ENCODE data around the gene NGLY1.

The NGLY1 gene

DNA sequence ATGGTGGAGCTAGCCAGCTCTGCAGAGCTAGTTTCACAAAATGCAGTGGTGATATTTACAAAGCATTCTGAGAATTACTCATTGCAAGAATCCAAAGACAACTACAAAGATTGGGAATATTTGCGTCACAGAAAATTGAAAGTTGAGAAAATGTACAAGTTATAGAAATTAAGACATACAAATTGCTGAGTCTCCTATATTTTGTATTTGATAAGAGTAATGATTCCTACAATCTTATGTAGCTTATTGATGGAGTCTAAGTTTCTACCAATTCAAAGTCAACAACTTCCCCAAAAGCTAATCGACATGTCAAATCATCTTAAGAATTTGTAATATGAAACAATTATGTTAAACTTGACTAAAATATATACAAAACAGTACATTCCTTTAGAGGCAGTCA lies 72.2 kb downstream of the NGLY1 start:
- DNase-seq (ENCODE audit: low spot score in 2 of 2) (no peak), ATAC-seq (ENCODE audit: low read depth) (no peak)
- Mint-ChIP-seq H3K27me3 (peaks cover 6% of the 10 kb centered on the region), H3K9me3 (peaks cover 2% of the 10 kb centered on the region), H3K4me1 (no peaks in the 10 kb centered on the region), H3K4me3 (no peak overlapping the region), H3K36me3 (no peaks in the 10 kb centered on the region), H3K27ac (no peak overlapping the region)

DNA sequence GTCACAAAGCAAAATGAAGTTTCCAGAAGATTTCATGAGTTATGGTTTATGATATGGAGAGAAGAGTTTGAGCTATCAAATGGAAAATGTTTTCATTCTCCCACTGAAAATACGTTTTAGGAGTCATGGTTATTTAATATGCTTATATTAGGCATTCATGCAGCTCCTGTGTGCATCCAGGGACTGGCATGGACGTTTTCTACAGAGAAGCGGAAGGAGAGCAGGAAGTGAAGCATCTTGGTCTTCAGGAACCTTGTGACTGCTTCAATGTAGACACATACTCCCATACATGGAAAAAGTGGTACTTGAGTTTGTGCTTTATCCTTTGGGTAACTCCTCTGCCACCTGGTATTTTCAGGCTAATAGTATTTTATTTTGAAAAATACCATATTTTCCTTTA lies 75.2 kb downstream of the NGLY1 start:
- no peaks in the 10 kb centered on the region for H3K36me3 Mint-ChIP-seq
- no peak overlapping the region for H3K27ac Mint-ChIP-seq
- peaks cover 2% of the 10 kb centered on the region for H3K9me3 Mint-ChIP-seq
- no peaks in the 10 kb centered on the region for H3K4me1 Mint-ChIP-seq
- ATAC-seq (ENCODE audit: low read depth) = no peak
- no peak for DNase-seq (ENCODE audit: low spot score in 2 of 2)
- peaks cover 11% of the 10 kb centered on the region for H3K27me3 Mint-ChIP-seq
- no peak overlapping the region for H3K4me3 Mint-ChIP-seq

DNA sequence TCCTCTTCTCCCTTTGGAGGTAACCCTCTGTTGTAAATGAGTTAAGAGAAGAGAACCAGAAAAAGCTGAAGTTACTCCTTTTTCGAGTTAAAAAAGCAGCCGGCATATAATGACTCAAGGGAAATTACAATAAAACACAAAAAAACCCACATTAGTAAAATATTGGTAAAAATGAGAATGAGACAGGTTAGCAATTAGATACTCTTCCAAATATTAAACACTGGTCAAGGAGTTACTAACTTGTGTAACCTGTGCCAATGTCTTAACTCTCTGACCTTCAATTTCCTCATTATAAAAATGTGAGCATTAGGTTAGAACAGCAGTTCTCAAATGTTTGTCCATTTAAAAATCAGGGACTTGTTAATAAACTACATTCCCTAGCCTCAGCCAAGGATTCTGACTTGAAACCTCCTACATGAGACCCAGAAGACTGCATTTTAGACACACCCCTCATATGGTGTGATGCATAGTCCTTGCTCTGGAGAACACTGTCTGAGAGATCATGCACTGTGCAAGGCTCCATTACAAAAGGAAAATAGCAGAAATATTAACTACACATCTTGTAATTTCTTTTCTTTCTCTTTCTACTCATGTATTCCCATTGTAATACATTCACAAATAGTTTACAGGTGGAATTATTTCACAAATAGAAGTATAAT lies 75.8 kb downstream of the NGLY1 start:
- Mint-ChIP-seq H3K36me3 (no peaks in the 10 kb centered on the region), H3K27ac (no peak overlapping the region), H3K27me3 (peaks cover 14% of the 10 kb centered on the region), H3K4me1 (no peaks in the 10 kb centered on the region), H3K9me3 (peaks cover 2% of the 10 kb centered on the region), H3K4me3 (no peak overlapping the region)
- ATAC-seq (ENCODE audit: low read depth) (no peak), DNase-seq (ENCODE audit: low spot score in 2 of 2) (no peak)

DNA sequence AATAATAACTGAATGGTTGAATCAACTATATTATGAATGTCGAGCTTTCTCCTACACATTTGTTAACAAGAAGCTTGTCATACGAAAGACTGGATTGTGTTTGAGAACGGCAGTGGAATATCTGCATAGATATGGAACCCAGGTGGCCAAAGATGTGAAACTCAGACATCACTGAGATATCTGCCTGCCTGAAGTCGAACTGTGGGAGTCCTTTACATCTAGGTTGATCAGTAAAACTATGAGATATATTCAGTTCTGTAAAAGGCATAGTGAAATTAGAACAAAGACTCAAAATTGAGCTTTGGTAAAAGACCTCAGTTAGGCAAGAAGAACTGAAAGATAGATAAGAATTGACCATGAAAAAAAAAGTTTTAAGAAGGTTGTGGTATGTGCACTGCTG lies 77.0 kb downstream of the NGLY1 start:
- no peaks in the 10 kb centered on the region for H3K4me1 Mint-ChIP-seq
- no peak overlapping the region for H3K27ac Mint-ChIP-seq
- H3K36me3 Mint-ChIP-seq = no peaks in the 10 kb centered on the region
- no peak overlapping the region for H3K4me3 Mint-ChIP-seq
- H3K9me3 Mint-ChIP-seq = no peaks in the 10 kb centered on the region
- ATAC-seq (ENCODE audit: low read depth) = no peak
- DNase-seq (ENCODE audit: low spot score in 2 of 2) = no peak
- peaks cover 13% of the 10 kb centered on the region for H3K27me3 Mint-ChIP-seq

DNA sequence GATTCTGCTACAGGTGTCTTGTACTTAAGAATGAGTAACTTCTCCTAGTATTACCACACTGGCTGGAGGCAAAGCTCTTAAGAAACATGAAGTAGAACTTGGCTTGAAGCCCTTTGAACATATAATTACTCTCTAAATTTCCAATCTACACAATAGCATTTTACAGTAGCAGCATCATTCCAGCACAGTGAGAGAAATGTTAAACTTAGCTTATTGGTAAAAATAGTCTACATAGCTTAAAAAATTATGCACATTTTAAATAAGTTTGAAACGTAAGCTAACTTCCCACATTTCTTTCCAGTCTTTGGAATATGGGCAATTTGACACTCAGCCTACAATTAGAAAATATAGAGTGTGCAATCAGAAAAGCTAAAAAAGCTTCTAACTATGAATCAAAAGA lies 85.7 kb downstream of the NGLY1 start:
- ATAC-seq (ENCODE audit: low read depth) (no peak), DNase-seq (ENCODE audit: low spot score in 2 of 2) (no peak)
- Mint-ChIP-seq H3K36me3 (no peaks in the 10 kb centered on the region), H3K9me3 (no peaks in the 10 kb centered on the region), H3K4me3 (no peak overlapping the region), H3K4me1 (no peaks in the 10 kb centered on the region), H3K27ac (no peak overlapping the region), H3K27me3 (peaks cover 1% of the 10 kb centered on the region)

DNA sequence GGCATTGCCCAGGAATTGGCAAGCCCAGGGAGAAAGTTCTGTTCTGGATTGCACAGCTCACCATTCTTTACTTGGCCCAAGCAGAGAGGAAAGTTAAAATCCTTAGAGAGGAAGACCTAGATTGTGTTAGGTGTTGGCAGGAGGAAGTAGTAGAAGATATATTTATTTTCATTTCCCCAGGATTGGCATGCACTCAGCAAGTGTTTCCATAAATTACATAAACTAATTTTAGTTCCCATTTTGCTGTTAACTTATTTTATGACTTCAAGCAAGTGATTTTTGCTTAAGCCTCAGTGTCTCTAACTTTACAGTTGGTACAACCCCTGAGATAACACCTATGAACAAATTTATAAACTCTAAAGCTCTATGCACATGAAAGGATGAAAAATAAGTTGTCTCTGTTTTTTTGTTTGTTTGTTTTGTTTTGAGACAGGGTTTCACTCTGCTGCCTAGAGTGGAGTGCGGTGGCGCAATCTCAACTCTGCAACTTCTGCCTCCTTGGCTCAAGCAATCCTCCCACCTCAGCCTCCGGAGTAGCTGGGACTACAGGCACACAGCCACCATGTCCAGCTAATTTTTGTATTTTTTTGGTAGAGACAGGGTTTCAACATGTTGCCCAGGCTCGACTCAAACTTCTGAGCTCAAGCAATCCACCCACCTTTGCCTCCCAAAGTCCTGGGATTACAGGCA lies 87.4 kb downstream of the NGLY1 start:
- H3K27me3 Mint-ChIP-seq = peaks cover 5% of the 10 kb centered on the region
- H3K4me3 Mint-ChIP-seq = no peak overlapping the region
- H3K27ac Mint-ChIP-seq = no peak overlapping the region
- H3K36me3 Mint-ChIP-seq = no peaks in the 10 kb centered on the region
- no peaks in the 10 kb centered on the region for H3K4me1 Mint-ChIP-seq
- DNase-seq (ENCODE audit: low spot score in 2 of 2) (no peak), ATAC-seq (ENCODE audit: low read depth) (no peak)
- H3K9me3 Mint-ChIP-seq = no peaks in the 10 kb centered on the region

DNA sequence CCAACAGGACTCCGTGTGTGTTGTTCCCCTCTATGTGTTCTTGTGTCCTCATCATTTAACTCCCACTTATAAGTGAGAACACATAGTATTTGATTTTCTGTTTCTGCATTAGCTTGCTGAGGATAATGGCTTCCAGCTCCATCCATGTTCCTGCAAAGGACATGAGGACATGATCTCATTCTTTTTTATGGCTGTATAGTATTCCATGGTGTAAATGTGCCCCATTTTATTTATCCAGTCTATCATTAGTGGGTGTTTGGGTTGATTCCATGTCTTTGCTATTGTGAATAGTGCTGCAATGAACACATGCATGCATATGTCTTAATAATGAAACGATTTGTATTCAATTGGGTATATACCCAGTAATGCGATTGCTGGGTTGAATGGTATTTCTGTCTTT lies 90.0 kb downstream of the NGLY1 start:
- no peaks in the 10 kb centered on the region for H3K4me1 Mint-ChIP-seq
- peaks cover 11% of the 10 kb centered on the region for H3K27me3 Mint-ChIP-seq
- ATAC-seq (ENCODE audit: low read depth) = no peak
- no peak overlapping the region for H3K4me3 Mint-ChIP-seq
- H3K36me3 Mint-ChIP-seq = no peaks in the 10 kb centered on the region
- no peak overlapping the region for H3K27ac Mint-ChIP-seq
- no peaks in the 10 kb centered on the region for H3K9me3 Mint-ChIP-seq
- no peak for DNase-seq (ENCODE audit: low spot score in 2 of 2)

DNA sequence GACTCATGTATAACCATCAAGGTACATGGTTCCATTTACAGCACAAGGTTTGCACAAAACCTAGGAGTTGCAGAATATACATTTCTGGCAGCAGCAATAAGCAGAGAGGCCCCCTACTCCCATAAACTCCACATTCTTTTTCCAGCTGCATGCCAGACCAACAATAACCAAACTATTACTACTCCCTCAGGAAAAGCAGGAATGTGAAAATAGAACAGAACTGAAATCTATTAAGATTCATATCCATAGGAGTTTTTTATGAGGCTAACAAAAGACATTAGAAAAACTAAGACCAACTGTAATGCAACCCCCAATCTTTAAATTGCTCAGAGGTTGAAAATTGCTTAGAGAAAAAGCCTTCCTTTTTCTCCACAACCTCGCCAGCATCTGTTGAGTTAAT lies 90.9 kb downstream of the NGLY1 start:
- no peak overlapping the region for H3K27ac Mint-ChIP-seq
- no peaks in the 10 kb centered on the region for H3K9me3 Mint-ChIP-seq
- no peaks in the 10 kb centered on the region for H3K36me3 Mint-ChIP-seq
- no peak for DNase-seq (ENCODE audit: low spot score in 2 of 2)
- peaks cover 12% of the 10 kb centered on the region for H3K27me3 Mint-ChIP-seq
- ATAC-seq (ENCODE audit: low read depth) = no peak
- no peak overlapping the region for H3K4me3 Mint-ChIP-seq
- no peaks in the 10 kb centered on the region for H3K4me1 Mint-ChIP-seq

DNA sequence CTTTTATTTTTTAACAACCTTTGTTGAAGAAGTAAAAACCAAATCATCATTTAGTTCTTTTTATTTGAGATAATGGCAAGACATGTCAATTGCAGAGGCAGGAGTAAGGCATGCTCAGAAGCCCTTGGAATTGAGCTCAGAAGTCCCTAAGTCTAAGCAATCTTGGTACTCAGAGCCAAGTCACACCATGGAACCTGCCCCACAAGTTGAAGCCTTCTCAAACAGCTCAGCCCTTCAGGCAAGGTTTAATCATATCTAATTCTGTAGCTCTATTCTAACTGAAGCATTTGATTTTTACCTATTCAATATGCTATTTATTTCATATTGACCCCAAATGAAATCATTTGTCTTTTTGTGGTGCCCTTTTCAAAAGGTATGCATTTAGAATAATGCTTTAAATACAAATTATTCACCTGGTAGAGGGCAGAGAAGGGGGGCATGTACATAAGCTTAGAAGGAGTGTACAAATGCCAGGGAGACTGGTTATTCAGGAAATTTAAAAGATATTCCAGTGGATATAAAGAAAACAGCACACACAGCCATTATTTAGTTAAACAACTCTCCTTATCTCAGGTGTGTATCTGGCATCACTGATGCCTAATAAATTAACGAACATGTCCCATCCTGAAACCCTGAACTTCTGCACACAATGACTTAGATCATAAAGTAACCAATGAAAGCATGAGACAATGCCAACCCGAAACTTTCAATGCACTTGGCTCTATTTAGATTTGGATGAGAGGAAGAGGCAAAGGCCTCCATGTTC lies 92.3 kb downstream of the NGLY1 start:
- no peak overlapping the region for H3K27ac Mint-ChIP-seq
- no peaks in the 10 kb centered on the region for H3K36me3 Mint-ChIP-seq
- ATAC-seq (ENCODE audit: low read depth) = no peak
- DNase-seq (ENCODE audit: low spot score in 2 of 2) = no peak
- H3K9me3 Mint-ChIP-seq = no peaks in the 10 kb centered on the region
- H3K27me3 Mint-ChIP-seq = peaks cover 12% of the 10 kb centered on the region
- H3K4me1 Mint-ChIP-seq = no peaks in the 10 kb centered on the region
- no peak overlapping the region for H3K4me3 Mint-ChIP-seq

DNA sequence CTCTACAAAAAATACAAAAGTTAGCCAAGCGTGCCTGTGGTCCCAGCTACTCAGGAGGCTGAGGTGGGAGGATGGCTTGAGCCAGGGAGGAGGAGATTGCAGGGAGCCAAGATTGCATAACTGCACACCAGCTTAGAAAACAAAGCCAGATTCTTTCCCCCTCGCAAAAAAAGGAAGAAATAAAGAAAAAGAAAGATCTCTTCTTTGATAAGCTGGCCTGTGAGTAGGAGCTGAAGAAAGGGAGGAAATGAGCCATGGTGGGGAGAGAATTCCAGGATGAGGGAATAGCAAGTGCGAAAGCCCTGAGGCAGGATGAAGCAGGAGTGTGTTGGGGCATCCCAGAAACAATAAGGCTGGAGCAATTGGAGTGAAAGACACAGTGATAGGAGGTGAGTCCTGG lies 94.0 kb downstream of the NGLY1 start:
- H3K4me3 Mint-ChIP-seq = no peak overlapping the region
- ATAC-seq (ENCODE audit: low read depth) = no peak
- no peak overlapping the region for H3K27ac Mint-ChIP-seq
- peaks cover 12% of the 10 kb centered on the region for H3K27me3 Mint-ChIP-seq
- no peaks in the 10 kb centered on the region for H3K4me1 Mint-ChIP-seq
- H3K36me3 Mint-ChIP-seq = no peaks in the 10 kb centered on the region
- DNase-seq (ENCODE audit: low spot score in 2 of 2) = no peak
- H3K9me3 Mint-ChIP-seq = no peaks in the 10 kb centered on the region

DNA sequence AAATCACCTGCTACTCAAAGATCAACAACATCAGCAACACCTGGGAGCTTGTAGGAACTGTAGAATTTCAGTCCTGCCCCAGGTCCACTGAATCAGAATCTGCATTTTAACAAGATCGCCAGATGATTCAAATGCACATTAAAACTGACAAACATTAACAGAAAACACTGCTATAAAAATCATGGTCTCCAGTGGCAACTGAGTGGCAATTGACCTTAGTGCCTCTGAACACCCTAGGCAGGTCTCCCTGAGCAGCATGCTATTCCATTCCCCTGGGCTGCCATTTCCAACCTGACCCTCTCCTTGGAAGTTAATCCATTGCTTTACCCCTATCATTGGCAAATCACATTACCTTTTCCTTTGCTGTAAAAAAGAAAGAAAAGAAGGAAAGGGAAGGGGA lies 95.5 kb downstream of the NGLY1 start:
- no peak for ATAC-seq (ENCODE audit: low read depth)
- Mint-ChIP-seq H3K4me3 (no peak overlapping the region), H3K4me1 (no peaks in the 10 kb centered on the region), H3K27ac (no peak overlapping the region), H3K27me3 (peaks cover 12% of the 10 kb centered on the region), H3K36me3 (no peaks in the 10 kb centered on the region), H3K9me3 (no peaks in the 10 kb centered on the region)
- no peak for DNase-seq (ENCODE audit: low spot score in 2 of 2)

DNA sequence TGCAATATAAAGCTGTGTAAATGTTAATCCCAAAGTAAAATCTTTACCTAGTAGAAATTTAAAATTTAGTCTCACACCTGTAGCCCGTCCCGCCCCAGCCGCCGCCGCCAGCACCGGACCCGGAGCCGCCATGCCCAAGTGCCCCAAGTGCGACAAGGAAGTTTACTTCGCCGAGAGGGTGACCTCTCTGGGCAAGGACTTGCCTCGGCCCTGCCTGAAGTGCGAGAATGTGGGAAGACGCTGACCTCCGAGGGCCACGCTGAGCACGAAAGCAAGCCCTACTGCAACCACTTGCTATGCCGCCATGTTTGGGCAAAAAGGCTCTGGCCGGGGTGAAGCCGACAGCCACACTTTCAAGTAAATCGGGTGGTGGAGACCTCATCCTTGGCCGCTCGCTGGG lies 96.5 kb downstream of the NGLY1 start:
- Mint-ChIP-seq H3K4me3 (no peak overlapping the region), H3K36me3 (no peaks in the 10 kb centered on the region), H3K27ac (no peak overlapping the region), H3K4me1 (no peaks in the 10 kb centered on the region), H3K9me3 (no peaks in the 10 kb centered on the region), H3K27me3 (peaks cover 12% of the 10 kb centered on the region)
- no peak for DNase-seq (ENCODE audit: low spot score in 2 of 2)
- no peak for ATAC-seq (ENCODE audit: low read depth)

DNA sequence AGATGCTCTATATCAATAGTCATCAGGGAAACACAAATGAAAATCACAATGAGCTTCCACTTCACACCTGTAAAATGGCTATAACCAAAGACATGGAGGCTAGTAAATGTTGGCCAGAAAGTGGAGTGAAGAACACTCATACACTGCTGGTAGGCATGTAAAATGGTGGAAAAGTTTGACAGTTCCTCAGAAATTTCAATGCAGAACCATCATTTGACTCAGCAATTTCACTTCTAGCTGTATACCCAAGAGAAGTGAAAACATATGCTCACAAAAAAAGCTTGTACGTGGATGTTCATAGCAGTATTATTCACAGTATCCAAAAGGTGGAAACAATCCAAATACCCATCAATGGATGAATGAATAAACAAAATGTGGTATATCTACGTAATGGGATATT lies 99.4 kb downstream of the NGLY1 start:
- no peak for DNase-seq (ENCODE audit: low spot score in 2 of 2)
- Mint-ChIP-seq H3K36me3 (no peaks in the 10 kb centered on the region), H3K27me3 (peaks cover 5% of the 10 kb centered on the region), H3K4me1 (no peaks in the 10 kb centered on the region), H3K4me3 (no peak overlapping the region), H3K27ac (no peak overlapping the region), H3K9me3 (no peaks in the 10 kb centered on the region)
- ATAC-seq (ENCODE audit: low read depth) = no peak

DNA sequence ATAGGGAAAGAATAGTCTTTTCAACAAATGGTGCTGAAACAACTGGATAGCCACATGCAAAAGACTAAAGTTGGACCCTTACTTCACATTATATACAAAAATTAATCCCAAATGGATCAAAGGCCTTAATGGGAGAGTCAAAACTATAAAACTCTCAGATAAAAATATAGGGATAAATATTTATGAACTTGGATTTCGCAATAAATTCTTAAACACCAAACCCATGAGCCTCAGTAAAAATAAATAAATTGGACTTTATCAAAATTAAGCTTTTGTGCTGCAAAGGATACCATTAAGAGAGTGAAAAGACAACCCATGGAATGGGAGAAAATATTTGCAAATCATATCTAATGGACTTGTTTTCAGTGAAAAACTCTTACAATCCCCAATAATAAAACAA lies 99.8 kb downstream of the NGLY1 start:
- H3K9me3 Mint-ChIP-seq = no peaks in the 10 kb centered on the region
- no peaks in the 10 kb centered on the region for H3K4me1 Mint-ChIP-seq
- no peaks in the 10 kb centered on the region for H3K36me3 Mint-ChIP-seq
- no peak overlapping the region for H3K4me3 Mint-ChIP-seq
- peaks cover 2% of the 10 kb centered on the region for H3K27me3 Mint-ChIP-seq
- no peak for ATAC-seq (ENCODE audit: low read depth)
- DNase-seq (ENCODE audit: low spot score in 2 of 2) = no peak
- no peak overlapping the region for H3K27ac Mint-ChIP-seq
